Activated CD4-positive, alpha-beta T cell treated with anti-CD3 and anti-CD28 coated beads, Interleukin-2, amount 50 U/mL, for 1 hour (primary cell): Measurements from ENCODE around the gene AOPEP.

ENCODE experiments used
- DNase-seq: peaks from one replicate; pipeline ENCODE4 v3.0.0-alpha.2; 2020

Gene AOPEP

DNA sequence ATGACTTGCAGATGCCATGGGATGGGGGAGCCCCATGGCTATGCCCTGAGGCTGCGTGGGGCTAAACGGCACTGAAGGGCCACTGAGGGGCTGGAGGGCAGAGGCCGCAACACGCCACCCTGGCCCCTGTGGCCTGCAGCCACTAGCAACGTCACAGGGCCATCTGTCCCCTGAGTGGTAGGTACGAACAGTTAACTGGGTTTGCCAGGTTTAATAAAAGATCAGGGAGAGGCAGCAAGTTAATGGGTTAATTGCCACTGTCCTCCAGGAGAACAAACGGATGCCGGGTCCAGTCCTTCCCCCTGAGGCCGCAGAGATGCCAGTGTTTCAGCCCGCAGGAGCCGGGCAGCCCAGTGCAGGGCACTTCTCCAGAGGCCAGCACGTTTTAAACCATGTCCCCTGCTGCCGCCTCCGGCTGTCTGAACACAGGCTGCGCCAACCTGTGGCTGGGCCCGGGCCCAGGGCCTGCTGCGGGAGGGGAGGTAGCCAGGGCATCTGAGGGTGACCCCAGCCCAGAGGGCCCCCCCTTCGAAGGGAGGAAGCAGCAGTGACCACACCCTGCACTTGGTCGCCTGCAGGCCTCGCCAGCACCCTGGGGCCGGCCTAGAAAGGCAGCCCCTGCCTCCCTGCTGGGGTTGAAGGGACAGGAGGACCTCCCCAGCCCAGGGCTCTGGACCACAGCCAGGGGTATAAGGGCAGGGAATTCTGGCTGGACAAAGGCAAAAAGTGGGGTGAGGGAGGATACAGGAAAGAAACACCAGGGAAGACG is 363.7 kb downstream of the AOPEP start:
- DNase-seq: no peak

DNA sequence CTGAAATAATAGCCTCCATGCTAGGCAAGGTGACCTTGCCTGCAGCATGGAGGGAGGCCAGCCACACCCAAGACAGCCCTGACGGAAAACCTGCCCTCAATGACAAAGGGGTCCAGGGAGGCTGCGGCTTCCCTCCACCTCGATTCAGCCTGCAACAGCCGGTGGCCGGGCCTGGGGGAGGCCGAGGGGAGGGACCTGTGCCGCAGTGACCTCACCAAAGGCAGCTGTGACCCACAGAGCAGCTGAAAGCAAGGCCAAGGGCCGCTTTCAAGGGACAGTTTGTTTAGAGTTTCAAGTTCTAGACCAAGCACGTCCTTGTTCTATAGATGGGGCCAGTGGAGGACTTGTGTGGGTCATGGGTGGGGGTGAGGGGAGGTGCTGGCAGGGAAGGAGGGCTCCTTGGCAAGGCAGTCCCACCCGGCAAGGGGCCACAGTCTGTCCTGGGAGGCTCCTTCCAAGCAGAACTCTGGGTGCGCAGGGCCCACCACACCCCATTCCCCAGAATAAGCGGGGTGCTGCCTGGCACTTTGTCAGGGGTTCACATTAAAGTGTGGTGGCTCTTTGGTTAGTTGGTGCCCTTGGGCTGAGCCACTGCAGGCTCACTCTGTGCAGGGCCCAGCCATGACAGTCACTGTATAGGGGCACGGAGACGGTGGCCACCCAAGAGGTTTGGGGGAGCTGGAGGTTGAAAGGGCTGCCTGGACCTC is 364.5 kb downstream of the AOPEP start:
- DNase-seq: no peak

DNA sequence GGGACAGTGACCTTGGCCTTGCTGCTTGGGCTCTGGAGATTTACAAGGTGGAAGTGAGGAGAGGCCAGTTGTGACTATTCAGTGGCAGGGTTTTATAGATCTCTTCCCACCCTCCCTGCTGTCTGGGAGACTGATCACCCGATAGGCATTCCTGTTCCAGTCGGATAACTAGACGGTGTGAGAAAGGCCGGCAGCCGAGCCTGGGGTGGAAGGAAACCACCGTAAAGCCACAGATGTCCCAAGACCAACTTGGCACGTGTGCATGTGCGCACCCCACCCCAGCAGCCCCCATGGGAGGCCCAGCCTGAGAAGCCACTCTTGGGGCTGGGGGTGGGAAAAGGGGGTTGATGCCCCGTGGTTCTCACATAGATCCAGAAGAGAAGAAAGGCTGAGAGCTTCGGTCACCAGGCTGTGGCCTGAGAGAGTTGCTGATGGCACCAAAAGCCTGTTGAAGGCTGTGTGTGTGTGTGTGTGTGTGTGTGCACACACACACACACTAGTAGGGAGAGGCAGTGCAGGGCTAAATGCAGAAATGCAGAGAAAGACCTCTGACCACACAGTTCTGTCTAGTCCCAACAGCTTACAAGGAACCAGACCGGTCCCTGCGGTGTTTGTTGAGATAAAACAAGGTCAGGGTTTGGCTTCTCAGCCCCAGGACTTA is 365.2 kb downstream of the AOPEP start:
- no peak for DNase-seq

DNA sequence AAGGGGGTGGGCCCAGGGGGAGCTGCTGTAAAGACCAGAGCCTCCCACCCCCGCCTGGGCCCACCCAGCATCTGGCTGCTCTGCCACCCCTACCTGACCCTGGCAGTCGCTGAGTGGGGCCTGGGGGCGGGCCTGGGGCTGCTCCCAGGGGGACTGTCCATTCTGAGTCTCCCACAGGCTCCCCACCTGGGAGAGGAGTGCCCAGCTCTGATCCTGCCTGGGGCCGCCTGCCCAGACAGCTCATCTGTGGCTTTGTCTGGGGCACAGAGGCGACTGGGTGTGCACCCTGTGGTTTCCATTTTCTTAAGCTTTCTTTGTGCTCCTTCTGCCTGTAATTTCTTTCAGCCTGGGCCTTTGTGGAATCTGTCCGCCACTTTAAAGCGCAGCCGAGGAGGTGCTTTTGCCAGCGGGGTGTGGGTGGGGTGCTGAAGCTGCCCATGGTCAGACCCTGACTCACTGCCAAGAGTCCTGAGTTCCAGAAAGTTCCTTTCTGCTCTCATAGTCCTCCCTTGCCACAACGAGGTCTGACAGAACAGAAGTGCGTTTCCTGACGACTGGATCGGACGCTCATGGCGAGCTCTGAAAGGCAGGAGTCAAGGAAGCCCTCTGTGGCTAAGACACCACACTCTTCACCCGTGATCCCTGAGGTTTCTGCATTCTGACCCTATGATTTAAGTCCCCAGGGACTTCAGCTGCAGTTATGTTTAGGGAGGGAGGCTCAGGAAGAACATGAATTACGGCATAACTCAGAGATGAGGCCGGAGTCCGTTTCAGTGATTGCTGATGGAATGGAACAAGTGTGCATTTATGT is 366.0 kb downstream of the AOPEP start:
- DNase-seq: no peak

DNA sequence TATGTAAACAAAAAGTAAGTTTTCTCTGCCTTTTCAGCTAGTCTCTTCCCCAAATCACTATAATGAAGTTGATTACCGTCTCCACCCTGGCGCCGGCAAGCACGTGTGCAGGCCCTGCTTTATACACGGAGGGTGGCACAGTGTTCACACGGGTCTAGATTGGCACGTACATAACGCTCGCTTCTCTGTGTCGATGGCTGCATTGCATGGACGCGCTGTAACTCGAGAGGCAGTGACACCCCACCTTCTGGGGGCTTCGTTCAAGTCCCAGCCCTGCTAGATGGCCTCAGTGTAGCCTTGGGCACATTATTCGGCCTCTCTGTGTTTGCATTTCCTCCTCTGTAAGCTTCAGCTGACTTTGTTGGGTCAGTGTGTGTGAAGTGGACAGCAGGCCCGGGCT is 367.1 kb downstream of the AOPEP start:
- no peak for DNase-seq

DNA sequence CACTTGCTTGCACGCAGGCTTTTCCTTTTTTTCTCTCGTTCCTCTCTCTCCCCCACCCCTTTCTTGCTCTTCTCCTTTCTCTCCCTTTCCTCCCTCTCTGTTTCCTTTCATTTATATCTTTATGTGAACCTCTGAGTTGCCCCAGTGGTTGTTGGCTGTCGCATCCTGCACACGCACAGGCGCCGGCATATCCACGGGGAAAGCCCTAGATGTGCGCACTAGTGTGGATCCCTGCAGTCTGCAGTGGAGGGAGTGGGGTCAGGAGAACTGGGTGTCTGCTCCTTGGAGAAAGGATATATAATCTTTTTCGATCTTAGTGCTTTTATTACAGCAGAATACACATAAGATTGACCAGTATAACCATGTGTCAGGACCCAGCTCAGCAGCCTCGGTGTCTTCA is 367.5 kb downstream of the AOPEP start:
- no peak for DNase-seq

DNA sequence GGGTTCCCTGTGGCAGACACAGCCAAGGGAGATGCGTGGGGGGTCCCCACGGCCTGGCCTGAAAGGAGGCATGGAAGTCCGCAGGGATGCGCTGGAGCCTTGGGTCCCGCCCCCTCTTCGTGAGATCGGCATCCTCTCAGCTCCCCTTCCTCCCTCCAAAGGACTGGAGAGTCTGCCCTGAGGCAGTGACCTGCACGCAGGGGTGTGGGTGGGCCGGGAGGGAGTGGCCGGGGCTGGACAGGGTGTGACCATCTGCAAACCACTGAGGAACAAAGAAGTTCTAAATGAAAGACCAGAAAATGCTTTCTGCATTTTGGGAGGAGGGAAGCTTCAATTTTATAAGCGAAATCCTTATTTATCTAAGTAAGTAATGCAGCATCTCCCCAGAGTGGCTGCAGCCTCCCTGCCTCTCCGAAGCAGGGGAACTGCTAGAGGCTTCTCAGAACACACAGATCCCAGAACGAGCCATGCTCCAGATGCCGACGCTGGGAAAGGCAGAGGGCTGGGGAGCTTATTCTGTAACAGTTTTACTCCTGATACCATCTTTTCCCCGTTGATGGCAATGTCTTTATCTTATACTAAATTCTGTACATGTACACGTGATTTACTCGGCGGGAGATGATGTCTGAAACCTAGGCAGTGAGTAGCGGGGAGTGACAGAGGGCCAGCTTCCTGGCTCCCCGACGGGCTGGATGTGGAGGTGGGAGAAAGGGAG is 369.3 kb downstream of the AOPEP start:
- DNase-seq: no peak

DNA sequence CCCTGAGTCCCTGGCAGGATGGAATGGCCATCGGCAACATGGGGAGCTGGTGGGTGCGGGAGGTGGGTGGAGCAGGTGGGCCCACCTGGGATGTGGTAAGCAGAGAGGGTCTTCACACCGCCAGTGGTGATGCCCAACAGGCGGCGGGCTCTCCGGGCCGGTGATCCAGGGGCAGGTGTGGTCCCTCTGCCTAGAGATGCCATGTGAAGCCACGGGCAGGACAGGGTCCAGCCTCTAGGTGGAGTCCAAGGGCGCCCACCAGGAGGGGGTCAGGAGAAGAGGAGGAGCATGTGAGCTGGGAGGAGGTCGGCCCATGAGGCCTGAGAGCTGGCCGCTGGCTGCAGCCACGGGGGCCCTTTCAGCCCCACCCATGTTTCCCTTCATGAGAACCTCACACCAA is 369.9 kb downstream of the AOPEP start:
- DNase-seq: no peak

DNA sequence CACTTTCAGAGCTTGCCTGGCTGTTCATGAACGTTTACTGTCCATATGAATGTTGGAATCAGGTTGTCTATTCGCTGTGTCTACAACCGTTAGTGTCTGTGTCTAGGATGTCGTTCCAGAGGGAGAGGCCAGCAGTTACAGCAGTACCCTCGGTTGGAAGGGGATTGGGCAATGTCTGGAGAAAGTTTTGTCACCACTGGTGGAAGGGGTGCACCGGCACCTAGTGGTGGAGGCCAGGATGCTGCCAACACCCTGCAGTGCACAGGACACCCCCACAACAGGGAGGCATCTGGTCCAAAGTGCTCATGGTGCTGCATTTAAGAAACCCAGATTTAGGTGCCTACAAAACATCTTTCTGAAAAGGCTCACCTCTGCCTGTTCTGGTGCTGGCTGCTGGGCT is 370.3 kb downstream of the AOPEP start:
- no peak for DNase-seq

DNA sequence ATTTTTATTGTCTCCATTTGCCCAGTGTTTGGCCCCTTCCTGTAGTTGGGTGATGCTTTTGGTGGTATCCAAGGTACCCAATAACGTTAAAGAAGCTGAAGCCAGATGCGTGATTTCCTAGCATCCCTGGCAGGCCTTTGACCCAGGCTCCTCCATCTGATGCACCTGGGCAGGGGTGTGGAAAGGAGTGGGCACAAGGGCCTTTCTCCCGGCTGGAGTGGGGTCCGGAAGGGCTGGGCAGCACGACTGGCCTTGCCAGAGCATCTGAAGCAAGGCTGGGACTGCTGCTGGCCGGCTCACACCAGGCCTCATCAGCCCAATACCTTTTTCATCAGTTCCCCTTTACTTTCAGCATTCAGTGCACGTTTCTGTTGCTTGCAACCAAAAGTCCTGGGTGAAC is 370.8 kb downstream of the AOPEP start:
- no peak for DNase-seq

DNA sequence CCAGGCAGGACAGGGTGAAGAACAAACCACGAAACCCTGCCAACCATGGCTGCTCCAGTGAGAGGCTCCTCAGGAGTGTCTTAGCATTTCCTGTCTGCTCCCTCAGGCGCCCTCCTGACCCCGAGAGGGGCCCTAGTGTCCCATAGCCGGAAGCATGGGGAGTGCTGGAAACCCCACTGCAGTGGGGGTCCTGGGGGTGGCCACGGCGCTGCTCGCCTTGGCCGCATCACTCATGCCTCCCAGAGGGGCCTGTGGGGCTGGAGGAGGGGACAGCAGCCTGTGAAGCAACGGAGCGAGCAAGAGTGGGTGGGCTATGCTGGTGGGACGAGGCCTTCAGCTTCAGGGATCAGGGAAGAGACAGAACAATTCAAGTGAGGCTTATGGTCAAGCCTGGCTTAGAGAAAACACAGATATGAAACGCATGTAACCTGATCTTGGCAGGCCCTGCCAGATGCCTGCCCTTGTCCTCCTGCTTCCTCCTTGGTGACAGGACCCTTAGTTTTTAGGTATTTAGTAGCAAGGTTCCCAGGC is 372.0 kb downstream of the AOPEP start:
- DNase-seq: no peak

DNA sequence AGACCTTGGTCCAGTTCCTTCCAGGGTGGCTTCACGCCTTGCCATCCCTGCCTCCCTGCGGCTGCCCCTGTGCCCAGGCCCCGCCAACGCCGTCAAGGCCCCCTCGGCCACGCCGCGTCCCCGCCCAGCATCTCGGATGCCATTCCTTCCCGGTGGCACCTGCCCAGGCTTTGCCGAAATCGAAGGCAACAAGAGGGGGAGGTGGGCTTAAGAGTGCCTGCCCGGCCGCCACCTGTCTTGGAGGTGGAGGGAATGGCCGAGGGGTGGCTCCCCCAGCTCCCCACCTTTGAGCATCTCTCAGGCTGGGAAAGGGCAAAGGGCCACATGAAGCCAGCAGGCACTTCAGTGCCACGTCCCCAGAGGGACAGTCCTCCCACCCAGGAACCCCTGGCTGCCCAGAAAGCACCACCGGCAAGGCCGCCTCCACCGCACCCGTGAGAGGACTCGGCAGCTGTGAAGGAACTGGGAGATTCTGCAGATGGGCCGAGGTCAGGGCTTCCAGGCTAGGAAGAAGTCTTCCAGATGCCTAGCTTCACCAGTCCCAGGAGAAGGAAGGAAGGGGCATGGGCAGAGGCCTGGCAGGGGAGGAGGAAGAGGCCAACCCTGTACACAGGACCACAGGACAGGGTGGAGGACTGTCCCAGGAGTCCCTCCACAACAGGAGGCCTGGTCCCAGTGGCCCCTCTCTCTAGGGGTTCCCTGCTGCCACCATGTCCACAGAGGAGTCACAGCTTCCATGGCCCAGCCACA is 373.0 kb downstream of the AOPEP start:
- DNase-seq: no peak

DNA sequence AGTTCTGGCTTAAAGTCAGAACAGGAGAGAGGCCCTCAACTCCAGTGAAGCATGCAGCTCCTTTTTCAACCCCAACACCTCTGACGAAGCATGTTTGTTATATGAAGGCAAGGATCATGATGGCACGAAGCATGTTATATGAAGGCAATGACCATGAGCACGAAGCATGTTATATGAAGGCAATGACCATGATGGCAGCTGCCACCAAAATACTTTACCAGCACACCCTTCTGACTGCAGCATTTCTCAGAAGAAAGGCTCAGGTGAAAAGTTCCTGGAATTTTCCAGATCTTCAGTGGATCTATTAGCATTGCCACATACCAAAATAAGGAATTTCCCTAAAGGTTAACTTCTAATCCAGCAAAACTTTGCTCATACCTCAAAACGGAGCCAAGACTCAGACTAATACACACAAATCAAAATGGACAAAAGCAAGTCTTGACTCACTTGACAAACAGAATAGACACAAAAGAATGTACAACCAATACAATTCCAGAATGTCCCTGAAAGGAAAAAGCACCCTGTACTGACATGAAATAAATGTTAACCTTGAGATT is 373.6 kb downstream of the AOPEP start:
- no peak for DNase-seq

DNA sequence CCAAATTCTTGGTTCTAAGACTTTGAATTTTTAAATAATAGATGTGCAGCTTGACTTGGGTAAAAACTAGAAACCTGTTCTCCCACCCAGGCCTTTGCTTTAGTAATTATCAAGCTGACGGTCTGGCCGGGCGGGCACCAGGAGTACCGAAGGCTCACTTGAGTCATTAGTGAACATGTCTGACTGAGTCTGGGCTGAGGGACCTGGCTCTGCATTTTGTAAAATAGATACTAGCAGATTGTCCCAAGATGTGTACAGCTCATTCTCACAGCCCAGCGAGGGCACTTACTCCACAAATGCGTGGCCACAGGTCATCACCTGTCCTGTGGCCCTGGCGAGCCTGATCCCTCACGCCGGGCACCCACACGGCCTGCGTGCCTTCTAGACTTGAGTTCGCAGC is 374.8 kb downstream of the AOPEP start:
- no peak for DNase-seq

DNA sequence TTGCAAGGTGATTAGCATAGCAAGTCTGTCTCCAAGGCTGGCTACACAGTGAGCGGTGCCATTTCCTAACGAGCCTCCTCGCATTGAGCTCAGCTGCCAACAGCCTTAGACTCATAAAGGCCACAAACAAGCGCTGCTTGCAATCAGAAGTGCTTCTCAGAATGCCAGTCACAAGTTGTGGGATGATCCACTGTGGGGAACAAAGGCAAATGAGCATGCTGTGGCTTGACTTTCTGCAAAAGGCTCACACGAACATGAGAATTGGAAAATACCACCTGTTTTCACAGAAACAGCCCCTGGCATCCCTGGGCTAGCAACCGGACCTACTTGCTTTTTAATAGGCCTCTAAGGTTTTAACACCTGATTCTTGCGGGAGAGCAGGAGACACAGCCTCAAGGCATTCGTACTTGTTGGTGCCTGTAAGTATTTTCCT is 375.5 kb downstream of the AOPEP start:
- no peak for DNase-seq

DNA sequence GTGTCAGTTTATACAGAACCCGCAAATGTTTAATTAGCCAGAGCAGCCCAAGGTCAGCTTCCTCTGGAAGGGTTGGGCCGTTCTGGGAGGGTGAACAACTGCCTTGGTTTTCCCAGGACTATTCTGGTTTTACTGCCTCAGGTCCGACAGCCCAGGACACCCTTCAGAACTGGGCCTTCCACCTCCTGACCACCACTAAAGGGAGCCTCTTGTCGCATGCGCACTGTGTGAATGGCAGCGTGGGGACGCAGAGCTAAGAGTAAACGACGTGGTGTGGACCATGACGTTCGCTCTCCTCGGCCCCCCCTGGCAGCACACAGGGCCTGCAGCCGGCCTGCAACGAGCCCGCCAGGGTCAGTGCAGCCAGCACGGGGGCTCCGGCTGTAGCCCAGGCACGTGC is 376.1 kb downstream of the AOPEP start:
- DNase-seq: no peak

DNA sequence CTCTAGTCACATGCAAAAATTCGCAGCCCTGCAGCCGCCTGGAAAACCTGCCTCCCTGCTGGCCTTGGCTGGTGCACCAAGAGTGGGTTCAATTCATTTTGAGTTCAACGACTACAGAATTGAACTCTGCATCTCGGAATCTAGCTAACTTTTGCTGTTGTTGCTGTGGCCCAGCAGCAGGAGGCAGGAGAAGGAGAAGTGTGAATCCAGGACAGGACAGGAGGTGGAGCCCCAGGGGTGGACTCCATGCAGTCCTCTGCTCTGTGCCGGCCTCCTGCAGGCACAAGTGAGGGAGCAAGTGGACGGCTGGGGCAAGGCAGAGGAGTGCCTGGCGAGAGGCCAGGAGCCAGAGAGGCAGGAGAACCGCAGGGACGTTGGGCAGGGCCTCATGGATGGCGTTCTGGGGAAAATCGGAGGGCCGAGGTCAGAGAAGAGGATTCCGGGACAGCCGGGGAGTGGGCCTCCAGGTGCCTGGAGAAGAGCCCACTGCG is 376.8 kb downstream of the AOPEP start:
- DNase-seq: no peak

DNA sequence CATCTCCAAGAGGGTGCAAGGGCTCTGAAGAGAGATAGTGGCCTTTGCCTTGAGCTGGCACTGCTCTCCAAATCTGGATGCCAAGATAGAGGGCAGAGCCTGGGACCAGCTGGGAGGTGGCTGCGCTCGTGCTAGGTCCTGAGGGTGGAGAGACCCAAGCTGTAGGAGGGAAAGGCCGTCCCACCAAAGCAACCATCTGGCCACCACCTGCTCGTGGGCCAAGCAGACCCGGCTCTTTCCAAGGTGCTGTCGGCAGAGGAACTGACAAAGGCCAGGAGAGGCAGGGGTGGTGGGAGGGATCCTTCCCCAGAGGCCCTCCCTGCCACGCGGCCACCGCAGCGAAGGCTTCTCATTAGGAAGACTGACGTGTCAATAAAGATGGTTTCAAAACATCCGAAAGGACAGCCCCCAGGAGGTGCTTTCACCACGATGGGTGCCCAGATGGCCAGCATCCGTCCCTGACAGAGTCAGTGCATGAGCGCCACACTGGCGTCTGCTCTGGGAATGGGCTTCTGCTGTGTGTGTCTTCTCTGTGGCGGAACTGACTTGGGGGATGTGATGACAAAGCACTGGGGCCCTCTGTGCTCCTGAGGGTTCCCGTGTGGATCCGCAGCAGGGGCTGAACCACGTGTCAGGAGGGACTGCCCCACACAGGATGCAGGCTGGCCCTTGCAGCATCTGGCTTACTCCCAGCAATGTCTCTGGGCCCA is 377.5 kb downstream of the AOPEP start:
- no peak for DNase-seq

DNA sequence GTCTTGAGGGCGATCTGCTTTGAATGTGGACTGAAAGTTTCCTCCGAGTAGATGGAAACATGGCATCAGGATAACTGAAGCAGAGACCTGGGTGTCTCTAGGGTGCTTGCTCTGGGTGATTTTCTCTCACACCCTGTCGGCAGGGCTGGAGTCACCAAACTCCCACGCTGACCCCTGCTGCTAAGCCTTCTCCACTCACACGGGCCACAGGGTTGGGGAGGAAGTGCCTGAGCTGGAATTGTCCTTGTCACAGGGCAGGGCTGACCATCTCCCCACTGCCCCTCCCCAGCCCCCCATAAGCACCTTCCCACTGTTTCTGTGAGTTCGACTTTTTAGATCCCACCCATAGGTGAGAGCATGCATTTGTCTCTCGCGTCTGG is 378.1 kb downstream of the AOPEP start:
- no peak for DNase-seq

DNA sequence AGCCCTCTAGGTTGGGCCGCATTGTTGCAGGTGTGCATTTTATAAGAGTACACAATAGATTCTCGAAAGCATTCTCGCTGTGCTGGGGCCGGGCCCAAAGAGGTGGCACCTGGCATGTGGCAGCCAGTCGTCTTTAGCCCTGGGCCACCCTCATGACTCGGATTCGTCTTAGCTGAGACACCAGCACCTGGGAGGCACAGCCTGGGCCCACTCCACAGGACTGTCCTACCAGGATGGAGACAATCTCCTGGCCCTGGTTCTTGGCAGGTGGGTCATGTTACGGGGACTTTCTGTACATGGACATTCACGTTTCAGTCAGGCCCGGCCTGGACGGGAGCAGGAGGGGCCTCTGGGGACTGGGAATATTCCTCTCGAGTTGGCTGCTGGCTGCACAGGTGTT is 378.5 kb downstream of the AOPEP start:
- DNase-seq: no peak
